Calu3 (cell line): ENCODE measurements around the gene LDLRAP1. TPM values are rescaled to one million over a fixed set of nuclear protein-coding genes. Genes with fewer than 3 reads are reported as not detected.
"Not testable (repeated sequence)": the region's sequence is repeated elsewhere in the genome, so short reads cannot be mapped to it uniquely, and the experiment has no call there.

ENCODE experiments used
- BruUV-seq: library from RNA; stranded (reverse); fragments of 400-500 nt; replicated peaks from 2 replicates; lab custom pipeline; 2021; lab: Mats Ljungman, UMichigan
- CTCF ChIA-PET: fragments of 300-600 bp; sonication (Branson Sonifier 250); formaldehyde crosslinking; loops from one replicate; lab custom pipeline; 2022; ENCODE audit warnings: antibody characterized with exemption; lab: Charles Lee
- DNase-seq: peaks from one replicate; pipeline ENCODE4 v3.0.0; 2022
- H3K27ac Mint-ChIP-seq: one replicate; pipeline ENCODE4 v1.8.0; 2022; ENCODE audit warnings: mixed read lengths; ENCODE audit not compliant: unreplicated experiment
- H3K27me3 Mint-ChIP-seq: one replicate; pipeline ENCODE4 v1.8.0; 2022; ENCODE audit warnings: mixed read lengths; ENCODE audit not compliant: unreplicated experiment
- H3K36me3 Mint-ChIP-seq: one replicate; pipeline ENCODE4 v1.8.0; 2022; ENCODE audit warnings: mild to moderate bottlenecking, moderate library complexity, mixed read lengths; ENCODE audit not compliant: insufficient read depth, unreplicated experiment
- H3K4me1 Mint-ChIP-seq: one replicate; pipeline ENCODE4 v1.8.0; 2022; ENCODE audit warnings: mild to moderate bottlenecking, low read depth, mixed read lengths; ENCODE audit not compliant: unreplicated experiment
- H3K4me3 Mint-ChIP-seq: one replicate; pipeline ENCODE4 v1.8.0; 2022; ENCODE audit warnings: mild to moderate bottlenecking, low read depth, moderate library complexity, mixed read lengths; ENCODE audit not compliant: unreplicated experiment
- H3K9me3 Mint-ChIP-seq: one replicate; pipeline ENCODE4 v1.8.0; 2022; ENCODE audit warnings: low read depth, mixed read lengths; ENCODE audit not compliant: unreplicated experiment
- intact Hi-C: fragments of 100-400 bp; cut with micrococcal nuclease; formaldehyde crosslinking; loops from one replicate; pipeline ENCODE4 v1.10.0; 2022; ENCODE audit not compliant: unreplicated experiment
- total RNA-seq: library from RNA; stranded (reverse); gene quantifications from 2 replicates; pipeline ENCODE4 v1.2.3, GENCODE V29; 2022
- TF ChIP-seq, protein P1 (sequence below): fragments of 200-600 bp; IDR thresholded peaks from one replicate; pipeline ENCODE4 v1.8.0; 2022; ENCODE audit warnings: antibody characterized with exemption; ENCODE audit not compliant: unreplicated experiment

The LDLRAP1 gene
- total RNA-seq, 1 experiment from 2014 or later, result 8.3 TPM

DNA sequence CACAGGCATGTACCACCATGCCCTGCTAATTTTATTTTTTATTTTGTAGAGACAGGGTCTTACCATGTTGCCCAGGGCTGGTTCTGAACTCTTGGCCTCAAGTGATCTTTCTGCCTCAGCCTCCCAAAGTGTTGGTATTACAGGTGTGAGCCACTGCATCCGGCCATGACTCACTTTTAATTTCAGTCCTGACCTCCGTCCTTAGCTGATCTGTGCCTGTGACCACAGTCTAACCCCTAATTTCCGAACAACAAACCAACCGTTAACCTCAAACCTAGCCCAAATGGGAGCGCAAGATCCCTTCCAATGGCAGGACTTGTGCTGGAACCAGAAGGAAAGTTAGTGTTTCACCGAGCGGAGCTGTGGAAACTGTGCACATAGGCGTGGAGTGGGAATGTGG is 43.9 kb downstream of the LDLRAP1 start:
- intact Hi-C loops, result no loop called here
- H3K4me1 Mint-ChIP-seq, result no peaks in the 10 kb centered on the region
- H3K36me3 Mint-ChIP-seq, result no peaks in the 10 kb centered on the region
- peaks cover 24% of the 10 kb centered on the region for H3K27me3 Mint-ChIP-seq
- DNase-seq, result no peak
- no peak overlapping the region for H3K4me3 Mint-ChIP-seq
- no peak overlapping the region for H3K27ac Mint-ChIP-seq
- H3K9me3 Mint-ChIP-seq, result no peaks in the 10 kb centered on the region
- BruUV-seq, result no TSS peak
- TF ChIP-seq, protein P1, sequence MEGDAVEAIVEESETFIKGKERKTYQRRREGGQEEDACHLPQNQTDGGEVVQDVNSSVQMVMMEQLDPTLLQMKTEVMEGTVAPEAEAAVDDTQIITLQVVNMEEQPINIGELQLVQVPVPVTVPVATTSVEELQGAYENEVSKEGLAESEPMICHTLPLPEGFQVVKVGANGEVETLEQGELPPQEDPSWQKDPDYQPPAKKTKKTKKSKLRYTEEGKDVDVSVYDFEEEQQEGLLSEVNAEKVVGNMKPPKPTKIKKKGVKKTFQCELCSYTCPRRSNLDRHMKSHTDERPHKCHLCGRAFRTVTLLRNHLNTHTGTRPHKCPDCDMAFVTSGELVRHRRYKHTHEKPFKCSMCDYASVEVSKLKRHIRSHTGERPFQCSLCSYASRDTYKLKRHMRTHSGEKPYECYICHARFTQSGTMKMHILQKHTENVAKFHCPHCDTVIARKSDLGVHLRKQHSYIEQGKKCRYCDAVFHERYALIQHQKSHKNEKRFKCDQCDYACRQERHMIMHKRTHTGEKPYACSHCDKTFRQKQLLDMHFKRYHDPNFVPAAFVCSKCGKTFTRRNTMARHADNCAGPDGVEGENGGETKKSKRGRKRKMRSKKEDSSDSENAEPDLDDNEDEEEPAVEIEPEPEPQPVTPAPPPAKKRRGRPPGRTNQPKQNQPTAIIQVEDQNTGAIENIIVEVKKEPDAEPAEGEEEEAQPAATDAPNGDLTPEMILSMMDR, result no peak
- CTCF ChIA-PET, result no interaction called here

DNA sequence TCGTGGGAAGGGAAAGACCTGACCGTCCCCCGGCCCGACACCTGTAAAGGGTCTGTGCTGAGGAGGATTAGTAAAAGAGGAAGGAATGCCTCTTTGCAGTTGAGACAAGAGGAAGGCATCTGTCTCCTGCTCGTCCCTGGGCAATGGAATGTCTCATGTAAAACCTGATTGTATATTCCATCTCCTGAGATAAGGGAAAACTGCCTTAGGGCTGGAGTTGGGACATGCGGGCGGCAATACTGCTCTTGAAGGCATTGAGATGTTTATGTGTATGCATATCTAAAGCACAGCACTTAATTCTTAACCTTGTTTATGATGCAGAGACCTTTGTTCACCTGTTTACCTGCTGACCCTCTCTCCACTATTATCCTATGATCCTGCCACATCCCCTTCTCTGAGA is 44.8 kb downstream of the LDLRAP1 start:
- H3K27me3 Mint-ChIP-seq, result peaks cover 30% of the 10 kb centered on the region
- H3K4me1 Mint-ChIP-seq, H3K4me3 Mint-ChIP-seq, H3K9me3 Mint-ChIP-seq, DNase-seq, H3K27ac Mint-ChIP-seq, BruUV-seq, intact Hi-C loops, H3K36me3 Mint-ChIP-seq, CTCF ChIA-PET: not testable (repeated sequence)

DNA sequence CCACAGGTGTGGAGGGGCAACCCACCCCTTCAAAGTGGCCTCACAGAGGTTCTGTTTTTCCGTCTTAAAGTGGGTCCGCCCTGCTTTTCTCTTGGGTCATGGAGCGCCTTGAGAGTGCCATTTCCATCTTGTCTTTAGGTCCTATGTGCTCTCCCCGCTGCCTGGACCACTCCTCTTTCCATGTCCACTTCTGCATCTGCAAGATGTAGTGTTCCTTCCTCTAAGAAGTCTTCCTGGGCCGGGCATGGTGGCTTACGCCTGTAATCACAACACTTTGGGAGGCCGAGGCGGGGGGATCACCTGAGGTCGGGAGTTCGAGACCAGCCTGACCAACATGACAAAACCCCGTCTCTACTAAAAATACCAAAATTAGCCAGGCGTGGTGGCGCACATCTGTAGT is 45.4 kb downstream of the LDLRAP1 start:
- H3K27ac Mint-ChIP-seq, H3K36me3 Mint-ChIP-seq, BruUV-seq, H3K4me1 Mint-ChIP-seq, intact Hi-C loops, H3K4me3 Mint-ChIP-seq, DNase-seq, CTCF ChIA-PET, H3K9me3 Mint-ChIP-seq: not testable (repeated sequence)
- H3K27me3 Mint-ChIP-seq, result peaks cover 30% of the 10 kb centered on the region

DNA sequence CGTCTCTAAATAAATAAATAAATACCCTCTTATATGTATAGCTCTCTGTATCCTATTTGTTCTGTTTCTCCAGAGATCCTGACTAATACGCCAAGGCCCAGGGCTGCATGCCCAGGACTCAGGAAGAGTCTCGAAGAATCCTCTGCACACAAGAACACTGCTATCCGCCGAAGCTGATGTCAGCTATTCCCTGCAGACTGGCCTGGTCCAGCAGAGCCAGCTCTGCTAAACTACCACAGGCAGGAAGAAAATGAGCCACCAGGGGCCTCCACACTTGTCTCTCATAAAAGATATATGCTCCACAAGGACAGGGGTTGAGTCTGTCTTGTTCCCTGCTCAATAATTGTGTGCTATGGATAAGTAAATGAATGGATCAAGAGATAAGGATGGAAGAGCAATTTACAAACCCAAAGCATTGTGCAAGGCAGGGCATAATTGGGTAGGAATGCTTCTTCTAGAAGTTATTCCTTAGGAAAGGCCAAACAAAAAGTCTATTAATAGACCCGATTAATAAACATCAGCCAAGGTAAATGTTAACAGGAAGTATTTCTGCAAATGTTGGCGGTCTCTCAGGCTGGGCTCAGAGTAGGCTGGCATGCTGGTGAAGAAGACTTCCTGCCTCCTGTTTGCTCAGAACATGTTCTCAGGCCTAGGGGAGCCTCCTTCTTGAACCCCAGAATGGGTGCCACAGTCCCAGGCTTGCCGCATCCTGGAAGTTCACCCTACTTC is 46.9 kb downstream of the LDLRAP1 start:
- TF ChIP-seq, protein P1, result no peak
- intact Hi-C loops, result no loop called here
- no TSS peak for BruUV-seq

DNA sequence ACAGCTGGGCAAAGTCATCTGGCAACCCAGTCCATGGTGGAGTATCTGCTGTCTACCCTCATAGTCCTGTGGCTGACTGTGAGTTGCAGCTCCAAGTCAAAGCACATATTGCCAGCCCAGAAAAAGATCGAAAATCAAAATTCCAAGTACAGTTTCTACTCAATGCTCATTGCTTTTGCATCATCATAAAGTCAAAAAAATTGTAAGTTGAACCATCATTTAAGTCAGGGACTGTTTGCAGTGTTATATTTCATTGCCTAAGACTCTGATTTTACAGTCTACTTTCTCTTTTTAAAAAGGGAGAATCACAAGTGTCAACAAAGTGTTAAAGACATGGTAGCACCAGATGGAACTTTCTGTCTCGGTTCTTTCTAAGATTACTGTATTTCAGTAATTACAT is 50.5 kb downstream of the LDLRAP1 start:
- CTCF ChIA-PET, result no interaction called here
- intact Hi-C loops, result no loop called here
- peaks cover 2% of the 10 kb centered on the region for H3K9me3 Mint-ChIP-seq
- H3K4me1 Mint-ChIP-seq, result no peaks in the 10 kb centered on the region
- no peak overlapping the region for H3K27ac Mint-ChIP-seq
- no peak for DNase-seq
- peaks cover 38% of the 10 kb centered on the region for H3K27me3 Mint-ChIP-seq
- no TSS peak for BruUV-seq
- no peaks in the 10 kb centered on the region for H3K36me3 Mint-ChIP-seq
- TF ChIP-seq, protein P1, result no peak
- H3K4me3 Mint-ChIP-seq, result no peak overlapping the region

More for the DNA sequence above, 46.9 kb downstream of the LDLRAP1 start:
- H3K27me3 Mint-ChIP-seq, result peaks cover 27% of the 10 kb centered on the region
- CTCF ChIA-PET, result no interaction called here
- H3K27ac Mint-ChIP-seq, result no peak overlapping the region
- no peak overlapping the region for H3K4me3 Mint-ChIP-seq
- no peaks in the 10 kb centered on the region for H3K4me1 Mint-ChIP-seq
- DNase-seq, result no peak
- peaks cover 2% of the 10 kb centered on the region for H3K9me3 Mint-ChIP-seq
- H3K36me3 Mint-ChIP-seq, result no peaks in the 10 kb centered on the region
